Hair follicular keratinocyte (primary cell): Measurements from ENCODE around the gene NRL. TPM values are rescaled to one million over a fixed set of nuclear protein-coding genes. Genes with fewer than 3 reads are reported as not detected.

Source experiments
- total RNA-seq: library from RNA; depleted of rRNA; stranded (reverse); fragments of >200 nt; gene quantifications from 2 replicates; pipeline ENCODE4 v1.2.3, GENCODE V29; 2015

Gene NRL
- 1.2 and 2.2 TPM in 2 replicates for total RNA-seq

GRCh38 chr14:24114532-24115421 is at the start of gene NRL, which contains the start of gene DCAF11:
Gene NRL, minus strand, starts transcription at chr14:24114949. Its CDS starts 32,101 bp downstream, at chr14:24082848.
Gene DCAF11, plus strand, starts transcription at chr14:24114777. Its CDS starts 818 bp downstream, at chr14:24115595.

DNA sequence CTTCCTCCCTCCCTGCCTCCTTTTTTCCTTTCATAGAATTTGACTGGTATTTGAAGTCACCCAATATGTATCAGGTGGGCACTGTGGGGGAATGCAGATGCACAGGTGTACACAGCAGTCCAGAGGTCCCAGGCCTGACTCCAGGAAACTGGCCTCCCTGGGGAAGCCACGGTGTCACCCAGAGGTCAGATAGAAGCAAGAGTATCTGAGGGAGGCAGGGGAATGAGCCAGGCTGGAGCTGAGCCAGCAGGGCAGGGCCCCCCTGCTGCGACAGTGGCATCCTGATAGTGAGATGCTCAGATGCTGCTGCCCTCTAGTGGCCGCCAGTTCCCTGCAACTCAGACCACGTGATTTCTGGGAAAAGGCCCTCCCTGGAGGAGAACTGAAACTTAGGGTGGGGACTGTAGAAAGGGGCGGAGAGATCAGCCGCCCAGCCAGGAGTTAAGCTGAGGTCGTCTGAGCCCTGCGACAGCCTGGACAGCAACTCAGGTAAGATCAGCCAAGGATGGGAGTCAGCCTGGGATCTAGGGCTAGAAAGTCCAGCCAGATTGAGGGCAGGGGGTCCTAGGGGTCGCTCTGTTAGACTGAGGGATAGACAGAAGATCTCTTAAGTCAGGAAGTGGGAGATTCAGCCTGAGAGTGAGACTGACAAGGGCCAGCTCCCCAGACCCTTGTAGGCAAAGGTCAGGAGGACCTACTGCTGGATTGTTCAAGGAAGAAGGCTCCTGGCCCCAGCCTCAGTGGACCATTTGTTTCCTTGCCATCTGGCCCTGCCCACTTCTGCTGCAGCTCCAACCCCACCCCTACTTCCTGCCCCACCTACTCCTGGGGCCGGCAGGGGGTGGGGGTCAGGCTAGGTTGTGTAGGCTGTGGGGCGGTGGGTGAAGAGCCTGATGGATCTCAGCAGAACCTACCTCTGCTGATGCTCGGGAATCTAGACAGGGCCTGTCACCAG is 46.4 kb upstream of the NRL start, which contains the start of gene IRF9:
IRF9 (plus strand) TSS at position 416 of the 955 bp plus-strand sequence. CDS start 880 bp downstream, outside the sequence.

GRCh38 chr14:24146978-24147760 is 32.4 kb upstream of the NRL start, which contains the start of gene RNF31:
Gene RNF31, plus strand, starts transcription at chr14:24147498. Its CDS starts 201 bp downstream, at chr14:24147699.

GRCh38 chr14:24146453-24146977 is 31.8 kb upstream of the NRL start, which contains the start of gene PSME2:
Gene PSME2, minus strand, starts transcription at chr14:24146610. Its CDS starts 29 bp downstream, at chr14:24146581.

DNA sequence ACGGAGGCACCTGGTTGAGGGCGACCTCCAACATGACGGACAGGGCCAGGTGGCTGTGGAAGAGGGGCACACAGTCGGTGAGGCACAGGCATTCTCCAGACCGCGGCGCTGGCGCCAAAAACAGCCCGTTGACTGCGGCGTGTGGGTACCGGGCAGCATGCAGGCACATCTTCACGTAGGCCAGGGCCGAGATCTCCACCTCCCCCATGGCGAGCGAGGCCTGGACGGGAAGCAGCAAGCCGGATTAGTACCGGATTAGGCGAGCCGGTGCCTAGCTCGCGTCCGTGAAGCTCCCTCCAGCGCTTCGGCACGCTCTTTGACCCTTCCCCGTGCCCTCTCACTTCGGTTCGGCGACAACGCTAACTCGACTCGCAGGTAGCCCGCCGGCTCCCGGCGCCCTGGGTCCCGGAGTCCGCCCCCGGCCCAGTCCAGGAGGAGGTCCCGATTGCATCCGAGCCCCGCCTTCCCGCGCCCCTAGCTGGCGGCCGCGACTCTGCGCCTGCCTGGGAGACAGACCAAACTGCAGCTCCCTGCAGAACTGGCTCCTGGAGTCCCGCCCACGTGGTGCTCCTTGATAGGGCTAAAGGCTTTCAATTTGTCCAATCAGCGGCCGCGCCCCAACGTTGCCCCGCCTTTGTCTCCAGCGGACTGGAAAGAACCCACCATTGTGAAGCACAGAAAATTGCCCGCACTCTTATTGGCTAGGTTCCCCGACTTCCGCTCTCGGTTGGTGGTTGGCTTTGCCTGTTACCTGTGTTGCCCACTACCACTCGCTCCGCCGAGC is 26.5 kb upstream of the NRL start, which contains the start of gene EMC9:
EMC9 (minus strand) TSS at position 495 of the 784 bp plus-strand sequence; CDS start at position 208, 287 bp downstream.

GRCh38 chr14:24135834-24136683 is 21.3 kb upstream of the NRL start, which contains the start of gene PSME1:
Gene PSME1, plus strand, starts transcription at chr14:24136194. Its CDS starts 69 bp downstream, at chr14:24136263.

GRCh38 chr14:24130380-24130716 is 15.6 kb upstream of the NRL start, which contains the start of gene FITM1:
Gene FITM1, plus strand, starts transcription at chr14:24130659. Its CDS starts 905 bp downstream, at chr14:24131564.

GRCh38 chr14:24093901-24094840 is 20.6 kb downstream of the NRL start, which contains the start of gene PCK2:
Gene PCK2, plus strand, starts transcription at chr14:24094311. Its CDS starts 95 bp downstream, at chr14:24094406.

DNA sequence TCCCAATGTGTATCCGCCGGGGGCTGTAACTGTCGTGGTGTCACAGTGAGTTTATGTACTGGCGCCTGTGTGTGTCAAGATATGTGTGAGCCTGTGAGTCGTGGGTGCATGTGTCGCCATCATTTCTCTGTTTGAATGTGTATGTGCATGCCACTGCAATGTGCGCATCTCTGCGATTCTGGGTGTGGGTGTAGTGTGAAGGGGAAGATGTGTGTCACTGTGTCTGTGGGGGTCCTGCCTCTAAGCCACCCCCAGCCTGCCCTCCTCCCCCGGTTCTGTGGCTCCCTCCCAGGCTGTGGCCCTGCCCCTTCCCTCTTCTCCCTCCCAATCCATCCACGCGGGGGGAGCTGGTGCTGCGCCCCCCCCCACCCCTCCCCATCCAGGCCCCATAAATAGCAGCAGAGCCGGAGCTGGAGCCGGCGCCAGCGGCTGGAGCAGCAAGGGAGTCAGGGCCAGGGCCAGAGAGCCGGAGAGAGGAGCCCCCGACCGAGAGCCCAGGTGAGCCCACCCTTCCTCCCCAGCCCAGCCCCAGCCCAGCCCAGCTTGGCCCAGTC is 43.5 kb downstream of the NRL start, which contains the start of gene CPNE6:
CPNE6 (plus strand) TSS at position 419 of the 554 bp plus-strand sequence. CDS start 1,375 bp downstream, outside the sequence.

GRCh38 chr14:24051789-24052655 is 62.7 kb downstream of the NRL start, which contains the start of gene CARMIL3:
Gene CARMIL3, plus strand, starts transcription at chr14:24052009. Its CDS starts 145 bp downstream, at chr14:24052154.

Other genes with a start within 250 kb of the NRL start
- gene DHRS4, start 161.2 kb downstream of the NRL start, total RNA-seq: 41.8 and 51.1 TPM in 2 replicates
- 15.7 and 18.7 TPM in 2 replicates for gene DHRS4L2, start 126.0 kb downstream of the NRL start, total RNA-seq
- gene CARMIL3, start 62.9 kb downstream of the NRL start, total RNA-seq: 0.08 TPM in 1 of 2 replicates, not detected in the other
- gene CPNE6, start 43.4 kb downstream of the NRL start, total RNA-seq: not detected in 2 replicates
- gene PCK2, start 20.6 kb downstream of the NRL start, total RNA-seq: 40.7 and 91.5 TPM in 2 replicates
- 46.7 and 48.0 TPM in 2 replicates for gene DCAF11, start 172 bp downstream of the NRL start, total RNA-seq
- gene FITM1, start 15.7 kb upstream of the NRL start, total RNA-seq: not detected in 2 replicates
- 167 and 202 TPM in 2 replicates for gene PSME1, start 21.2 kb upstream of the NRL start, total RNA-seq
- 22.3 and 37.2 TPM in 2 replicates for gene EMC9, start 26.6 kb upstream of the NRL start, total RNA-seq
- 109 and 116 TPM in 2 replicates for gene PSME2, start 31.7 kb upstream of the NRL start, total RNA-seq
- gene RNF31, start 32.5 kb upstream of the NRL start, total RNA-seq: 24.4 and 30.7 TPM in 2 replicates
- 22.3 and 67.3 TPM in 2 replicates for gene IRF9, start 46.3 kb upstream of the NRL start, total RNA-seq
- 6.1 and 6.7 TPM in 2 replicates for gene REC8, start 57.1 kb upstream of the NRL start, total RNA-seq
- 42.4 and 82.5 TPM in 2 replicates for gene IPO4, start 73.9 kb upstream of the NRL start, total RNA-seq
- gene TM9SF1, start 80.5 kb upstream of the NRL start, total RNA-seq: 45.7 and 48.7 TPM in 2 replicates
- 0.87 TPM in 1 of 2 replicates, not detected in the other for gene TSSK4, start 90.7 kb upstream of the NRL start, total RNA-seq
- 50.4 and 54.0 TPM in 2 replicates for gene CHMP4A, start 98.5 kb upstream of the NRL start, total RNA-seq
- gene MDP1, start 101.1 kb upstream of the NRL start, total RNA-seq: 11.4 and 18.3 TPM in 2 replicates
- 249 and 288 TPM in 2 replicates for gene NEDD8, start 117.4 kb upstream of the NRL start, total RNA-seq
- gene GMPR2, start 118.0 kb upstream of the NRL start, total RNA-seq: 72.9 and 86.9 TPM in 2 replicates
- 63.4 and 72.7 TPM in 2 replicates for gene TINF2, start 127.7 kb upstream of the NRL start, total RNA-seq
- 10.5 and 19.3 TPM in 2 replicates for gene TGM1, start 148.2 kb upstream of the NRL start, total RNA-seq
- gene RABGGTA, start 156.6 kb upstream of the NRL start, total RNA-seq: 51.2 and 83.1 TPM in 2 replicates
- 39.3 and 76.7 TPM in 2 replicates for gene DHRS1, start 184.8 kb upstream of the NRL start, total RNA-seq
- 13.9 and 18.4 TPM in 2 replicates for gene NOP9, start 184.9 kb upstream of the NRL start, total RNA-seq
- 3.2 and 4.1 TPM in 2 replicates for gene CIDEB, start 193.0 kb upstream of the NRL start, total RNA-seq
- gene LTB4R2, start 195.2 kb upstream of the NRL start, total RNA-seq: 37.0 and 42.9 TPM in 2 replicates
- 14.0 and 20.1 TPM in 2 replicates for gene LTB4R, start 196.6 kb upstream of the NRL start, total RNA-seq
- gene ADCY4, start 220.1 kb upstream of the NRL start, total RNA-seq: 0.23 and 0.34 TPM in 2 replicates
- 5.4 and 8.0 TPM in 2 replicates for gene RIPK3, start 225.0 kb upstream of the NRL start, total RNA-seq